Activated B cell treated with CpG ODN at 0.5 μM for 24 hours (primary cell): ENCODE results near the gene LYRM4. TPM values are rescaled to one million over a fixed set of nuclear protein-coding genes. Genes with fewer than 3 reads are reported as not detected.

Experiments used
- ATAC-seq: fragments of 200-7000 bp; cut with Tn5 transposase; one replicate; pipeline ENCODE4 v1.10.0; 2021; ENCODE audit warnings: low read depth, mild to moderate bottlenecking, moderate library complexity
- CTCF ChIA-PET: fragments of 350-600 bp; sonication (Branson Sonifier 250); formaldehyde crosslinking; loops from one replicate; lab custom pipeline; 2021; ENCODE audit warnings: antibody characterized with exemption; lab: Charles Lee
- POLR2A ChIA-PET: fragments of 350-600 bp; sonication (Branson Sonifier 250); formaldehyde crosslinking; loops from one replicate; lab custom pipeline; 2021; ENCODE audit warnings: antibody characterized with exemption; lab: Charles Lee
- DNase-seq: peaks from one replicate; pipeline ENCODE4 v3.0.0; 2022
- H3K27ac Mint-ChIP-seq: one replicate; pipeline ENCODE4 v1.8.0; 2020; ENCODE audit warnings: mixed read lengths
- H3K27me3 Mint-ChIP-seq: one replicate; pipeline ENCODE4 v1.8.0; 2021; ENCODE audit warnings: mixed read lengths
- H3K36me3 Mint-ChIP-seq: one replicate; pipeline ENCODE4 v1.8.0; 2021; ENCODE audit warnings: low read depth, mixed read lengths
- H3K4me1 Mint-ChIP-seq: one replicate; pipeline ENCODE4 v1.8.0; 2021; ENCODE audit warnings: mixed read lengths
- H3K4me3 Mint-ChIP-seq: one replicate; pipeline ENCODE4 v1.8.0; 2020; ENCODE audit warnings: mild to moderate bottlenecking, mixed read lengths
- H3K9me3 Mint-ChIP-seq: one replicate; pipeline ENCODE4 v1.8.0; 2020; ENCODE audit warnings: mixed read lengths
- CTCF ChIP-seq: fragments of 200-600 bp; IDR thresholded peaks from one replicate; pipeline ENCODE4 v1.8.0; 2022; ENCODE audit warnings: antibody characterized with exemption, mild to moderate bottlenecking
- intact Hi-C: fragments of 100-400 bp; cut with micrococcal nuclease; formaldehyde crosslinking; loops from one replicate; pipeline ENCODE4 v1.15.1; 2024
- total RNA-seq: library from RNA; stranded (reverse); gene quantifications from 2 replicates; pipeline ENCODE4 v1.2.3, GENCODE V29; 2022

The LYRM4 gene
- total RNA-seq, 1 donor from 2014 or later = 51.2 TPM

GRCh38 chr6:5295623-5296022 is 34.9 kb upstream of the LYRM4 start:
- no peak overlapping the region for H3K4me3 Mint-ChIP-seq
- no peak for TF ChIP-seq CTCF
- ChIA-PET CTCF (interaction anchor here (1.0 kb wide), 1 partner anchor 84 kb away, joined by 3 read pairs; no protein-coding TSS in a partner anchor), POLR2A (interaction anchor here (1.1 to 1.9 kb wide), 2 partner anchors 8 to 35 kb away, joined by 3 to 4 read pairs; partner anchors contain the start of genes FARS2 and LYRM4)
- no peaks in the 10 kb centered on the region for H3K27me3 Mint-ChIP-seq
- no peak for DNase-seq
- H3K4me1 Mint-ChIP-seq = peaks cover 57% of the 10 kb centered on the region
- H3K27ac Mint-ChIP-seq = no peak overlapping the region
- no peaks in the 10 kb centered on the region for H3K9me3 Mint-ChIP-seq
- ATAC-seq = no peak
- intact Hi-C loops = no loop called here
- peaks cover 5% of the 10 kb centered on the region for H3K36me3 Mint-ChIP-seq

- H3K36me3 Mint-ChIP-seq = peaks cover 5% of the 10 kb centered on the region
- H3K27me3 Mint-ChIP-seq = no peaks in the 10 kb centered on the region
- peaks cover 65% of the 10 kb centered on the region for H3K4me1 Mint-ChIP-seq
- peak; percentile 58 for ATAC-seq
- CTCF ChIA-PET = no interaction called here
- no peak for DNase-seq
- peak overlapping the region; percentile 55 for H3K27ac Mint-ChIP-seq
- TF ChIP-seq CTCF = no peak
- POLR2A ChIA-PET = interaction anchor here (1.9 kb wide), 1 partner anchor 34 kb away, joined by 4 read pairs; the partner anchor contains the start of genes FARS2 and LYRM4
- H3K4me3 Mint-ChIP-seq = no peak overlapping the region
- intact Hi-C loops = no loop called here
- no peaks in the 10 kb centered on the region for H3K9me3 Mint-ChIP-seq
These were observed 33.9 kb upstream of the LYRM4 start for GRCh38 chr6:5294392-5295211.

- DNase-seq = no peak
- Mint-ChIP-seq H3K27me3 (no peaks in the 10 kb centered on the region), H3K36me3 (peaks cover 5% of the 10 kb centered on the region), H3K9me3 (no peaks in the 10 kb centered on the region), H3K4me1 (peaks cover 62% of the 10 kb centered on the region), H3K27ac (peak overlapping the region; percentile 55), H3K4me3 (no peak overlapping the region)
- no peak for ATAC-seq
- ChIA-PET POLR2A (no interaction called here), CTCF (no interaction called here)
- TF ChIP-seq CTCF = no peak
- intact Hi-C loops = no loop called here
These were observed 32.9 kb upstream of the LYRM4 start for GRCh38 chr6:5293692-5294091.

- Mint-ChIP-seq H3K9me3 (no peaks in the 10 kb centered on the region), H3K4me3 (no peak overlapping the region), H3K27ac (peak overlapping the region; percentile 46), H3K36me3 (peaks cover 5% of the 10 kb centered on the region), H3K27me3 (no peaks in the 10 kb centered on the region), H3K4me1 (peaks cover 61% of the 10 kb centered on the region)
- ChIA-PET CTCF (interaction anchor here (2.6 kb wide), 1 partner anchor 11 kb away, joined by 14 read pairs; no protein-coding TSS in a partner anchor), POLR2A (interaction anchor here (1.0 to 3.6 kb wide), 2 partner anchors 11 to 120 kb away, joined by 3 to 15 read pairs; no protein-coding TSS in a partner anchor)
- intact Hi-C loops = no loop called here
- TF ChIP-seq CTCF = no peak
- no peak for ATAC-seq
- DNase-seq = no peak
These were observed 31.4 kb upstream of the LYRM4 start for GRCh38 chr6:5292154-5292553.

GRCh38 chr6:5290500-5290899 is 29.8 kb upstream of the LYRM4 start:
- peaks cover 71% of the 10 kb centered on the region for H3K4me1 Mint-ChIP-seq
- H3K36me3 Mint-ChIP-seq = no peaks in the 10 kb centered on the region
- no peaks in the 10 kb centered on the region for H3K9me3 Mint-ChIP-seq
- peak overlapping the region; percentile 56 for H3K4me3 Mint-ChIP-seq
- ATAC-seq = peak; percentile 69
- POLR2A ChIA-PET = interaction anchor here (0.7 to 3.6 kb wide), 5 partner anchors 9 to 30 kb away, joined by 3 to 15 read pairs (median 5); partner anchors contain the start of genes FARS2 and LYRM4
- CTCF ChIA-PET = interaction anchor here (0.9 to 2.6 kb wide), 2 partner anchors 12 to 147 kb away, joined by 3 to 14 read pairs; no protein-coding TSS in a partner anchor
- intact Hi-C loops = loop anchor here (1.0 kb wide), 1 partner anchor 12 kb away; no protein-coding TSS in a partner anchor
- peak overlapping the region; percentile 60 for H3K27ac Mint-ChIP-seq
- TF ChIP-seq CTCF = no peak
- DNase-seq = no peak
- H3K27me3 Mint-ChIP-seq = no peaks in the 10 kb centered on the region
